ENCODE results near the gene DRC3. TPM values are rescaled to one million over a fixed set of nuclear protein-coding genes. Genes with fewer than 3 reads are reported as not detected.
"Not testable (repeated sequence)": the region's sequence is repeated elsewhere in the genome, so short reads cannot be mapped to it uniquely, and the experiment has no call there.

The DRC3 gene
- total RNA-seq, 1 donor from 2014 or later, result 0.56 TPM

GRCh38 chr17:17994271-17995069, 21.8 kb downstream of the DRC3 start:
- peak; percentile 70 for ATAC-seq

DNA sequence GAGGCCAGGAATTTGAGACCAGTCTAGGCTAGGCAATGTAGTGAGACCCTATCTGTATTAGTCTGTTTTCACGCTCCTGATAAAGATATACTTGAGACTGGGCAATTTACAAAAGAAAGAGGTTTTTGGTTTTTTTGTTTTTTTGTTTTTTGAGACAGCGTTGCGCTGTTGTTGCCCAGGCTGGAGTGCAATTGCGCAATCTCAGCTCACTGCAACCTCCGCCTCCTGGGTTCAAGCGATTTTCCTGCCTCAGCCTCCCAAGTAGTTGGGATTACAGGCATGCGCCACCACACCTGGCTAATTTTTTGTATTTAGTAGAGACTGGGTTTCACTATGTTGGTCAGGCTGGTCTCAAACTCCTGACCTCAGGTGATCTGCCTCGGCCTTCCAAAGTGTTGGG, 23.2 kb downstream of the DRC3 start:
- ATAC-seq, result not testable (repeated sequence)

DNA sequence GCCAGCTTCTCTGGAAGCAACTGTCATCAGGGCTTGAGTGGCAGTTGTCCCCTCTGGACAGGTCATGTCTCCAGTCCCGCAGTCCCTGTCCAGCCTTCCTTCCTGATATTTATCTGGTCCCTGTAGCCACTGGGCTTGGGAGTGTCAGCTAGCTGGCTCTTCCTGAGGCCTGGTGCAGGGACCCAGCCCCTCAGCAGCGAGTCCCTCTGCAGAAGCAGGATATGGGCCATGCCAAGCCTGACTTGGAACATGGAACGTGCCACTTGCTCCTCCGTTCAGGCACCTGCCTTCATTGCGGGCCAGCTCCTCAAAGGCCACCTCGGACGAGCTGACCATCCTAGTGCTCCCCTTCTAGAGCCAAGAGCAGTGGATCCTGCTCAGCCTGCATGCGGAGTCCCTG, 26.3 kb downstream of the DRC3 start:
- ATAC-seq, result no peak

- peak; percentile 38 for ATAC-seq
These were observed 26.8 kb downstream of the DRC3 start for GRCh38 chr17:17999364-18000029.

GRCh38 chr17:18000030-18000408, 27.4 kb downstream of the DRC3 start:
- no peak for ATAC-seq

GRCh38 chr17:18002171-18002570, 29.5 kb downstream of the DRC3 start:
- no peak for ATAC-seq

GRCh38 chr17:18004345-18004744, 31.7 kb downstream of the DRC3 start:
- ATAC-seq, result no peak

GRCh38 chr17:18004884-18005305, 32.2 kb downstream of the DRC3 start:
- ATAC-seq, result peak; percentile 40

DNA sequence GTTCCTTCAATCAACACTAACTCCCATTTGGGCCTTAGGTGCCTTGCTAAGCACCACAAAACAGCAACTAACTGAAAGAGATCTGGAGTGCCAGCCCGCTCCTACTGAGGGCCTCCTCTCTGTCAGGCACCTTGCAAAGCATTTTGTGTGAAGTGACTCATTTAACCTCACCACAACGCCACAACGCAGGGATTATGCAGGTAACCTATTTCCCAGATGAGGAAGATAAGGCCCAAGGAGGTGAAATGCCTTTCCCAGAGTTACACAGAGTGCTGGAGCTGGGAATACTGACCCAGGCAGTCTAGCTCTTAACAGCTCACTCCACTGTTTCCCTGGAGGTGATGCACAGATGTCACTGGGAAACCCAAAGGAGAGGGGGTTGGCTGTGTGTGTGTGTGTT, 32.8 kb downstream of the DRC3 start:
- no peak for ATAC-seq

- no peak for ATAC-seq
These were observed 34.0 kb downstream of the DRC3 start for GRCh38 chr17:18006495-18007239.

- ATAC-seq, result peak; percentile 51
These were observed 36.0 kb downstream of the DRC3 start for GRCh38 chr17:18008496-18009268.

GRCh38 chr17:18009609-18010420, 37.2 kb downstream of the DRC3 start:
- ATAC-seq, result peak; percentile 23

DNA sequence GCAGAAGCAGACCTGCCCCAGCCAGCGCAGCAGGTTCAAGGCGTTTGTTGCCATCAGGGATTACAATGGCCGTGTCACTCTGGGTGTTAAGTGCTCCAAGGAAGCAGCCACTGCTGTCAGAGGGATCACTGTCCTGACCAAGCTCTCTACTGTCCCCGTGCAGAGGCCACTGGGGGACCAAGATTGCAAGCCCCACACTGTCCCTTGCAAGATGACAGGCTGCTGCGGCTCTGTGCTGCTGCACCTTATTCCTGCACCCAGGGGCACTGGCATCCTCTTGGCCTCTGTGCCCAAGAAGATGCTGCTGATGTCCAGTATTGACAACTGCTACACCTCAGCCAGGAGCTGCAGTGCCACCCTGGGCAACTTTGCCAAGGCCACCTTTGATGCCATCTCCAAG, 38.6 kb downstream of the DRC3 start:
- ATAC-seq, result peak; percentile 15

DNA sequence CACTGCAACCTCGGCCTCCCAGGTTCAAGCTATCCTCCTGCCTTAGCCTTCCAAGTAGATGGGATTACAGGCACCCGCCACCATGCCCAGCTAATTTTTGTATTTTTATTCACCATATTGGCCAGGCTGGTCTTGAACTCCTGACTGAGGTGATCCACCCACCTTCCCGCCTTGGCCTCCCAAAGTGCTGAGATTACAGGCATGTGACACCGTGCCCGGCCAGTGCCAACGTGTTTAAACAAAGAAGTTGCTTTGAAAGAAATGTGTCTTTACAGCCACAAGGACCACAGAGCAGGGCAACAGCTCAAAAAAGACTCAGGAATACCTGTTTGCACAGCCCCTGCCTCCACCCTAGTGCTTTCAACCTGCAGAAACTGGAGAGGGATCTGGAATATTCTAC, 41.3 kb downstream of the DRC3 start:
- ATAC-seq, result no peak

GRCh38 chr17:18015593-18015992, 42.9 kb downstream of the DRC3 start:
- ATAC-seq, result no peak

GRCh38 chr17:18016426-18016825, 43.8 kb downstream of the DRC3 start:
- no peak for ATAC-seq

DNA sequence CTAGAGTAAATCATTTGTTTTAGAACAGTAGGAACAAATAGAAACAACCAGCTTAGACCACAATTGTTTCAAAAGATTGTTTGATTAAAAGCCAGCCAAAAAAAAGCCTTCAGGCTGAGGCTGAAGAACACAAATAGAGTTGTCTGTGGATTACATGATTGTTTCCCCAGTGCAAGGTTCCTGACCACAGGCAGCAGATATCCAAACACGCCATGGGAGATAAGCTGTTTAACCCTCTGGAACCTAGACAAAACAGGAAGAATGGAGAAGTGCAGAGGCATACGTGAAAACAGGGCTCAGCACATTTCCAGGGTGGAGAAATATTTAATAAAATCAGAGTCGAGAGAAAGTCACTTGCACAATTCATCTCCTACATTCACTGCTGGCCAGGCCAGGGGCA, 45.3 kb downstream of the DRC3 start:
- no peak for ATAC-seq

DNA sequence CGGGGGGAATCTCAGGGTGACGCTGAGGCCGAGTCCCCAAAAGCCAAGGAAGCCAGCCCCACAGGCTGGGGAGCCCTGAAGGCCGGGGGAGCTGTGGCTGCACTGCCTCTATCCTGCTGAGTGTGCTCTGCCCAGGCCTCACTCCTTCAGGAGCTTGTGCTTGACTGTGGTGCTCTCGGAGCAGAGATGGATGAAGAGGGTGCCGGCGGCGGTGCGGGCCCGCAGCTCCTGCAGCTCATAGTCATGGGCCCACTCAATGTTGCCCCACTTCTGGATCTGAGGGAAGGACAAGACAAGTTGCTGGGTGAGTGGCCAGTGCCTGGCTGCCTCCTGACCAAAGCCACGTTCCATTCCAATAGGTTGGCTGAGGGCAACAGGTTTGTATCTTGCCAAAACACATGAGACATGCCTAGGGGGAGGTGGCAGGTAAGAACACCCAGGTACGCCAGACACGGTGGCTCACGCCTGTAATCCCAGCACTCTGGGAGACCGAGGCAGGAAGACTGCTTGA, 45.8 kb downstream of the DRC3 start:
- no peak for ATAC-seq

DNA sequence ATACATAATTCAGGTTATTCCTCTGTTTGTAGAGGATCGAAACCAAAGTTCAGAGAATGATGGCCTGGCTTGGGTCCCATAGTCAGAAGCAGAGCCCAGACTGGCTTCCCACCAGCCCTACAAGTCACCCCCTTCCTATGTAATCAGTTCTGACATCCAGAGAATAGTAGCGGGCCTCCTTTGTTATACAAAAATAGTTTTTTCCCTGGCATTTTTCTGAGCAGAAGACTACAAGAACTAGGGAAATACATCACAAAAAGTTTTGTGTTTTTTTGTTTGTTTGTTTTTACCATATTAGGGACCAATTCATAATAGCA, 47.1 kb downstream of the DRC3 start:
- no peak for ATAC-seq

DNA sequence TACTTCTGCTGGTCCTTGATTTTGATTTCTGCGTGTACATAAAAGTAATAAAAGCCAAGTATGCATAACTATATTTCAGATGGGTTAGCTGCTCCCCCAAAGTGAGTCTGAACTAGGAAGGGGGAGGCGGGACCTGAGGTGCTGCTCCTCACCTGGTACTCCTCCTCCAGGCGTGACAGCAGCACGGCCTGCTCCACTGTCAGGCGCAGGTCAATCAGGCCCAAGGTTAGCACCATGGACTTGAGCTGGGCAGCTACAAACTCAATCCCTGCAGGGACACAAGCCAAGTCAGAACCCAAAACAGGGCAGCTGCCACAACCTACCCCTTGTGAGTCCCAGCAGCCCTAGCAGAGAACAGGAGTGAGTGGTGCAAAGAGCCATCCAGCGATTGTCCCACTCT, 48.3 kb downstream of the DRC3 start:
- ATAC-seq, result no peak

DNA sequence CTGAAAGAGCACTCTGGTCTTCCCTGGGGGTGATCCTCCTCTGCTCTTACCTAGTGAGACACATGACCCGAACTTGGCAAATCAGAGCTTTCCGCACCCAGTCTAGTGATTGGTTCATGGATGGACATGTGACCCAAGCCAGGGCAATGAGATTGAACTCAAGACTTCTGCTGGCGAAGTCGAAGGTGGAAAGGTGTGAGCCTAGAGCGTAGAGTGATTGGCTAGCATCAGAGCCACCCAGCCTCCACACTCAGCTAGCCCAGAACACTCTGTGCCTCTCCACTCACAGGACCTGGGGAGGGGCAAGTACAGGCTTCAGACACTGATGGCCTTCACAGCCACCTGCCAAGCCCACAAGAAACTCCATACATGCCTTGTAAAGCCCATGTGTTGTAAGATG, 48.7 kb downstream of the DRC3 start:
- ATAC-seq, result no peak
